A204.1 (cell line): ENCODE measurements around the gene MAD2L2.

Source experiments
- FAIRE-seq: peaks from 2 replicates; lab custom pipeline; 2012; peaks lifted over from hg19 to GRCh38; lab: Jason Lieb, UNC

The MAD2L2 gene

DNA sequence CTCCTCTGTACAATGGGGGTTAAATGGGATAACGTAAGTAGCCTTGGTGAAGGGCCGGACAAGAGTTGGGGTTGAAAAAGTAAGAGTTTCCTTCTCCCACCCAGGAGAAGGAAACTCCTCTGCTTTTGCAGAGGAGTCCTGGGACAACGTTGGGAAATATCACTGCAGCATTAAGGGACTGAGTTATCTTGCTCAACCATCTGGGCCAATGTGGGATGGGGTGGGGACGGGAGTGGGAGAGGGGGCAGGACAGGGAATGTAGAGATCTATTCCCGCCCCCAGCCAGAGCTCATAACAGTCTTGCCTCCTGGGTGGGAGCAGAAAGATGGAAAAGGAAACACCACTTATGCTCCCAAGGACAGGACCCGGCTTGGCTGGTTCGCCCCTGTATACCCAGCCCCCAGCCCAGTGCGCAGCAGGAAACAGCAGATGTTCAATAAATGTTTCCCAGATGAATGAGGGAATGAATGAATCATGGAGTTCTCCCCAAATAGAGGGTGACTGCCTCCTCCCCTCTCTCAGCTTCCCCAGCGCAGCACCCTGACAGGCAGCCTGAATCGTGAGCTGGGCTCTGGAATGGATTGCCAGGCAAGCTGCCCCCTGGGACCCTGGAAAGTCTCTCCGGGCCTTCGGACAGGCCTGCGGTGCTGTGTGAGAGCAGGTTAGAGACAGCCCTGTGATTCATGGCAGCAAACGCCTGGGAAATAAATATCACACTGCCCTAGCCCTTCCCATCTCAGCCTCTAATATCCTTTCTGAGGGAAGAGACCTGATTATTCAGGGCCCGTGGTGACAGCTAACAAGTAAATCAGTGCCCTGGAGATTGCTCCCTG is 51.5 kb downstream of the MAD2L2 start:
- FAIRE-seq = no peak

DNA sequence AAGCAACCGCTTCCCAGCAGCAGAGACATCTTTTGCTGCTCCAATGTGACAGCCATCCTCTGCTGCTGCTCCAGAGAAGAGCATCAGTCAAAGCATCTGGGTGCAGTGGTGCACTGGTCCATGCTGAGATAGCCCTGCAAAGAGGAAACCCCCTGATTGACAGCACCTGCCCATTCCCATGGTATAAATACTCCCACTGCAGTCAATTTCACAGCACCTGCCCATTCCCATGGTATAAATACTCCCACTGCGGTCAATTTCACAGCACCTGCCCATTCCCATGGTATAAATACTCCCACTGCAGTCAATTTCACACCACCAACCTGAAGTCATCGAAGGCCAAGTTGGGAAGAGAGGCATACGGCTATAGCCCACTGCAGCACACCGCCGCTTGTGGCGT is 52.2 kb downstream of the MAD2L2 start:
- FAIRE-seq = no peak

DNA sequence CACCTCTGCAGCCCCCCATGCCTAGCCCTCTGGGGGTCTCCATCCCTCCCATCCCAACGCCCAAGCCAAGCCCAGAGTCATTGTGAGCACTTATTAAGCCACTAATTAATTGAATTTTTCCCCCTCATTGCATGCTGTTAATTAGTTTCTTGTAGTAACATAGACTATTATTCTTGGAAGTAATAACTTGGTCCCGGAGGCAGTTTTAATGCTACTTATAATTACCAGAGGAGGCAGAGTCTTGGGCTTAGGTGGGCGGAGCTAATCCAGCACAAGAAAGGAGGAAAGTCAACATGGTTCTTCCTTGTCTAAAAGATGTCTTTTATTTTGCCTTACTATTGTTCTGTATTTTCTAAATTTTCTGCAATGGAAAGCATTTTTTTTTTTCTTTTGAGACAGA is 54.4 kb downstream of the MAD2L2 start:
- FAIRE-seq = no peak
